Kidney (tissue), 14 donors: ENCODE data around the gene DTX3. TPM values are rescaled to one million over a fixed set of nuclear protein-coding genes. Genes with fewer than 3 reads are reported as not detected.

Experiments
- DNase-seq, 5 donors: peaks; one replicate each; pipeline ENCODE4 v3.0.0-alpha.2; 2013 to 2020
- FAIRE-seq: peaks from 2 replicates; lab custom pipeline; 2012; peaks lifted over from hg19 to GRCh38; lab: Jason Lieb, UNC
- H3K27ac ChIP-seq, 2 donors: one replicate each; pipeline ENCODE4 v1.7.0; 2013; ENCODE audit warnings: low read depth in 2 of 2, low read length in 2 of 2, inconsistent platforms in 1 of 2
- H3K27me3 ChIP-seq: one replicate; pipeline ENCODE4 v1.7.1; 2013; ENCODE audit warnings: low read length, inconsistent platforms; ENCODE audit not compliant: control insufficient read depth, insufficient read depth
- H3K36me3 ChIP-seq, 3 donors: one replicate each; pipeline versions ENCODE4 v1.7.0 to v1.7.1; 2013; ENCODE audit warnings: low read length in 3 of 3, control low read depth in 1 of 3, inconsistent platforms in 1 of 3; ENCODE audit not compliant: insufficient read depth in 3 of 3, control insufficient read depth in 2 of 3
- H3K4me1 ChIP-seq, 3 donors: one replicate each; pipeline versions ENCODE4 v1.7.0 to v1.7.1; 2013; ENCODE audit warnings: low read length in 3 of 3, inconsistent platforms in 1 of 3, low read depth in 1 of 3; ENCODE audit not compliant: control insufficient read depth in 2 of 3, insufficient read depth in 2 of 3
- H3K4me3 ChIP-seq, 3 donors: one replicate each; pipeline versions ENCODE4 v1.7.0 to v1.8.1; 2013; ENCODE audit warnings: low read length in 3 of 3, control low read depth in 1 of 3, inconsistent platforms in 1 of 3
- H3K9ac ChIP-seq, 3 donors: one replicate each; pipeline versions ENCODE4 v1.7.0 to v1.7.1; 2013; ENCODE audit warnings: low read length in 3 of 3, control low read depth in 1 of 3, inconsistent platforms in 1 of 3
- H3K9me3 ChIP-seq, 3 donors: one replicate each; pipeline versions ENCODE4 v1.7.0 to v1.7.1; 2013; ENCODE audit warnings: low read length in 3 of 3, control low read depth in 1 of 3, inconsistent platforms in 1 of 3; ENCODE audit not compliant: control insufficient read depth in 2 of 3, insufficient read depth in 1 of 3
- CTCF ChIP-seq: IDR thresholded peaks from 3 replicates; pipeline ENCODE4 v1.5.1; 2012; ENCODE audit warnings: mild to moderate bottlenecking, moderate library complexity, borderline replicate concordance; ENCODE audit not compliant: insufficient read depth; ENCODE audit errors: extremely low read depth
- intact Hi-C: fragments of 100-400 bp; cut with DNase I; formaldehyde crosslinking; loops from one replicate; pipeline ENCODE4 v1.11.1; 2022
- polyA plus RNA-seq: library from polyadenylated mRNA; stranded (reverse); fragments of 350-450 nt; fragmentation: Illumina TruSeq; extraction: RNeasy Lipid Tissue Mini Kit (QIAGEN cat#74804); gene quantifications from one replicate; pipeline ENCODE4 v1.2.3, GENCODE V29; 2014; ENCODE audit warnings: low read depth, low replicate concordance; ENCODE audit not compliant: insufficient read depth
- total RNA-seq: library from RNA; stranded (reverse); fragmentation: NEBNext Ultra II Directional; extraction: Animal tissue kit (Norgen Biotek cat#: 25700); gene quantifications from one replicate; pipeline ENCODE4 v1.2.1, GENCODE V29; 2021
- donor health status: control.
- donor health status: control.
- donor health status: control.
- donor health status: control.
- donor health status: control.
- donor health status: DM: yes; HTN: yes; CAD: no.
- donor health status: Normal renal cell carcinoma (clear cell type).

The DTX3 gene
- total and polyA plus RNA-seq, 2 donors from 2014 or later: 34.5 to 41.2 TPM

GRCh38 chr12:57602544-57602943 lies 2.1 kb upstream of the DTX3 start:
- intact Hi-C loops: no loop called here
- TF ChIP-seq CTCF: no peak
- no peaks in the 10 kb centered on the region for H3K27me3 ChIP-seq
- no peak overlapping the region for H3K9ac ChIP-seq
- H3K9me3 ChIP-seq: no peaks in the 10 kb centered on the region
- no peak for FAIRE-seq
- H3K4me1 ChIP-seq: peaks cover 0 to 4% (median 0%) of the 10 kb centered on the region in 3 donors
- peaks cover 0 to 32% (median 8%) of the 10 kb centered on the region in 3 donors for H3K36me3 ChIP-seq
- no peak overlapping the region for H3K27ac ChIP-seq
- no peak for DNase-seq
- H3K4me3 ChIP-seq: no peak overlapping the region

GRCh38 chr12:57603324-57603723 lies 1.3 kb upstream of the DTX3 start:
- intact Hi-C loops: no loop called here

GRCh38 chr12:57603815-57604453 lies 690 bp upstream of the DTX3 start:
- Histone ChIP-seq H3K36me3 (peaks cover 0 to 27% (median 6%) of the 10 kb centered on the region in 3 donors), H3K9me3 (no peaks in the 10 kb centered on the region), H3K4me3 (peak overlapping the region; percentile 75 to 85 (median 82)), H3K9ac (peak overlapping the region; percentile 37 to 88 (median 83)), H3K27me3 (no peaks in the 10 kb centered on the region), H3K4me1 (peaks cover 0 to 5% (median 0%) of the 10 kb centered on the region in 3 donors), H3K27ac (peak overlapping the region; percentile 69 to 85)
- intact Hi-C loops: no loop called here
- no peak for FAIRE-seq
- peak in 3 of 5 donors; percentile 69 to 91 (median 82) for DNase-seq
- no peak for TF ChIP-seq CTCF

More at GRCh38 chr12:57603324-57603723, 1.3 kb upstream of the DTX3 start:
- no peak for DNase-seq
- Histone ChIP-seq H3K36me3 (peaks cover 0 to 32% (median 8%) of the 10 kb centered on the region in 3 donors), H3K27me3 (no peaks in the 10 kb centered on the region), H3K9me3 (no peaks in the 10 kb centered on the region), H3K27ac (peak overlapping the region; percentile 56 to 69), H3K4me3 (peak overlapping the region in 1 of 3 donors; percentile 75), H3K9ac (peak overlapping the region in 1 of 3 donors; percentile 56), H3K4me1 (peaks cover 0 to 4% (median 0%) of the 10 kb centered on the region in 3 donors)
- no peak for FAIRE-seq
- TF ChIP-seq CTCF: no peak
